ENCODE measurements around the gene ECE1. TPM values are rescaled to one million over a fixed set of nuclear protein-coding genes. Genes with fewer than 3 reads are reported as not detected.

ECE1 gene
- total and polyA plus RNA-seq, 10 donors, result 17.2 to 142 (median 105) TPM

DNA sequence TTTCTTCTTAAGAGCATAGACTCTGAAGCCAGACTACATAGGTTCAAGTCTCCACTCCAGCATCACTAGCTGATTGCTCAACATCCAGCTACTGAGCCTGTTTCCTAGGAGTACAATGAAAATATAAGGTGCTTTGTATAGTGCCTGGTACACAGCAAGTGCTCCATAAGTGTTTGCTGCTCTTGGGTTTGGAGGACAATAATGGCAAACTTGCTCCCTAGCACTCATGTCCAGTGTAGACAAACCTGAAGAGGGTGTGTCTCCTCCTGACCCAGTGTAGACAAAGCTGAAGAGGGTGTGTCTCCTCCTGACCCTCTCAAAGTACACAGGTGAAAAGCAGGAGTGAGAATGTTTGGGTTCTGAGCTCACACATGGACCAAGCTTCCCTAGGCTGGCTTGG, 10.5 kb upstream of the ECE1 start:
- peaks cover 12 to 82% (median 59%) of the 10 kb centered on the region in 6 donors for H3K4me1 ChIP-seq
- TF ChIP-seq POLR2AphosphoS5 (IDR thresholded peaks at IDR 0.05) (no peak), POLR2A (IDR thresholded peaks at IDR 0.05) (no peak)
- TF ChIP-seq, protein P1, sequence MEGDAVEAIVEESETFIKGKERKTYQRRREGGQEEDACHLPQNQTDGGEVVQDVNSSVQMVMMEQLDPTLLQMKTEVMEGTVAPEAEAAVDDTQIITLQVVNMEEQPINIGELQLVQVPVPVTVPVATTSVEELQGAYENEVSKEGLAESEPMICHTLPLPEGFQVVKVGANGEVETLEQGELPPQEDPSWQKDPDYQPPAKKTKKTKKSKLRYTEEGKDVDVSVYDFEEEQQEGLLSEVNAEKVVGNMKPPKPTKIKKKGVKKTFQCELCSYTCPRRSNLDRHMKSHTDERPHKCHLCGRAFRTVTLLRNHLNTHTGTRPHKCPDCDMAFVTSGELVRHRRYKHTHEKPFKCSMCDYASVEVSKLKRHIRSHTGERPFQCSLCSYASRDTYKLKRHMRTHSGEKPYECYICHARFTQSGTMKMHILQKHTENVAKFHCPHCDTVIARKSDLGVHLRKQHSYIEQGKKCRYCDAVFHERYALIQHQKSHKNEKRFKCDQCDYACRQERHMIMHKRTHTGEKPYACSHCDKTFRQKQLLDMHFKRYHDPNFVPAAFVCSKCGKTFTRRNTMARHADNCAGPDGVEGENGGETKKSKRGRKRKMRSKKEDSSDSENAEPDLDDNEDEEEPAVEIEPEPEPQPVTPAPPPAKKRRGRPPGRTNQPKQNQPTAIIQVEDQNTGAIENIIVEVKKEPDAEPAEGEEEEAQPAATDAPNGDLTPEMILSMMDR (IDR thresholded peaks at IDR 0.05 in 8 of 11, conservative IDR thresholded peaks at IDR 0.05 in 3 of 11), result no peak
- peaks cover 0 to 5% (median 0%) of the 10 kb centered on the region in 6 donors for H3K36me3 ChIP-seq
- H3K27me3 ChIP-seq (replicated peaks in 1 of 7), result no peaks in the 10 kb centered on the region
- H3K27ac ChIP-seq, result peak overlapping the region in 1 of 8 donors; percentile 24
- H3K9me3 ChIP-seq, result no peaks in the 10 kb centered on the region
- DNase-seq, result no peak
- H3K4me3 ChIP-seq, result no peak overlapping the region
- intact Hi-C loops (cut with DNase I; ENCODE audit: low total_unique reads), result no loop called here

DNA sequence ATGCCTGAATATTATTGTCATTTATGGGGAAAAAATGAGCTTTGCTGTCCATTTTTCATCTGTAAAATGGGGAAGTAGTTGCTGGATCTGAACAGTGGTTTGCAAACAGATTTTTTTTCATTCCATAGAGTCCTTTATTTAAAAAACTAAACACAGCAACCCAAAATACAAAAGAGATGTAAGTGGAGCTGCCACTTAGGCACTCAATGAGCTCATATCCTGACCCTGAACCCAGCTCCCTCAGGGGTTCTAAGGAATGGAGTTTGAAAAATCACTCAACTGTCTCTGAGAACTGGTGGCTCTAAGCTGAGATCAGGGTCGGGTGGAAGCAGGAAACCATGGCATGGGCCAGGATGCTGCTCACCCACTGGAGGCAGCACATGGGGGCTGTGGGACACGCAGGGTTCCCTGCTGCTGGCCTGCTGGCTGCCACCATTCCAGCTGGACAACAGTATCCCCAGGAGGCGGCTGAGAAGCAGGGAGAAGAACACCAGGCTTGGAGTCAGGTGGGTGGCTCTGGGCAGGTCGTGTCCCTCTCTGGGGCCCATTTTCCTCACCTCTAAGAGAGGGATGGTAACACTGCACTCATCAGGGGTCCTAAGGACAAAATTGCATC, 9.6 kb upstream of the ECE1 start:
- Histone ChIP-seq H3K4me1 (peaks cover 20 to 90% (median 68%) of the 10 kb centered on the region in 6 donors), H3K9me3 (no peaks in the 10 kb centered on the region), H3K36me3 (peaks cover 0 to 5% (median 0%) of the 10 kb centered on the region in 6 donors), H3K27me3 (replicated peaks in 1 of 7) (no peaks in the 10 kb centered on the region), H3K27ac (peak overlapping the region in 4 of 8 donors; percentile 8 to 96 (median 42)), H3K4me3 (no peak overlapping the region)
- 54 to 68% (median 59%) methylated on average over 4 of the region's 4 CpGs for WGBS, 5 donors
- DNase-seq, result no peak
- intact Hi-C loops (cut with DNase I; ENCODE audit: low total_unique reads), result no loop called here
- no peak for TF ChIP-seq POLR2A (IDR thresholded peaks at IDR 0.05)
- no peak for TF ChIP-seq POLR2AphosphoS5 (IDR thresholded peaks at IDR 0.05)
- TF ChIP-seq, protein P1 (IDR thresholded peaks at IDR 0.05 in 8 of 11, conservative IDR thresholded peaks at IDR 0.05 in 3 of 11), result no peak

DNA sequence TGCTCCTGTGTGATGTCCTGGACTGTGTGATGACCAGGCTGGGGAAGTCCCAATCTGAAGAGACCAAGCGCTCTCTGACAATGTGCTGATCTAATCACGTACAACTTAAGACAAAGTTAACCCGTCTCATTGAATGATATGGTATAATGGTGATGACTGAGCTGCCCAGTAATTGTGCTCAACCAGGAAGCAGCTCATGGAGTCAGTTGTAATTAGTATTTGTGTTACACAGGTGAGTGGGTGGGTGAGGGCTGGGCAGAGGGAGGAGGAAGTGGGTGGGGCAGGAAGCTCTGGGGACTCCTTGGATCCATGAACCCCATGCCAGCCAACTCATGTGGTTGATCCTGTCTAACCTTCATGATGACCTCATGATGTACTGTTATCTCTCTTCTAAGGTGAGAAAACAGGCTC, 8.7 kb upstream of the ECE1 start:
- Histone ChIP-seq H3K4me3 (no peak overlapping the region), H3K36me3 (peaks cover 0 to 5% (median 0%) of the 10 kb centered on the region in 6 donors), H3K4me1 (peaks cover 20 to 92% (median 77%) of the 10 kb centered on the region in 6 donors), H3K9me3 (no peaks in the 10 kb centered on the region), H3K27ac (peak overlapping the region in 4 of 8 donors; percentile 8 to 96 (median 26)), H3K27me3 (replicated peaks in 1 of 7) (no peaks in the 10 kb centered on the region)
- TF ChIP-seq POLR2AphosphoS5 (IDR thresholded peaks at IDR 0.05) (no peak), POLR2A (IDR thresholded peaks at IDR 0.05) (no peak)
- no peak for DNase-seq
- 66 to 94% (median 75%) methylated on average over 3 of the region's 3 CpGs for WGBS, 5 donors
- intact Hi-C loops (cut with DNase I; ENCODE audit: low total_unique reads), result no loop called here

DNA sequence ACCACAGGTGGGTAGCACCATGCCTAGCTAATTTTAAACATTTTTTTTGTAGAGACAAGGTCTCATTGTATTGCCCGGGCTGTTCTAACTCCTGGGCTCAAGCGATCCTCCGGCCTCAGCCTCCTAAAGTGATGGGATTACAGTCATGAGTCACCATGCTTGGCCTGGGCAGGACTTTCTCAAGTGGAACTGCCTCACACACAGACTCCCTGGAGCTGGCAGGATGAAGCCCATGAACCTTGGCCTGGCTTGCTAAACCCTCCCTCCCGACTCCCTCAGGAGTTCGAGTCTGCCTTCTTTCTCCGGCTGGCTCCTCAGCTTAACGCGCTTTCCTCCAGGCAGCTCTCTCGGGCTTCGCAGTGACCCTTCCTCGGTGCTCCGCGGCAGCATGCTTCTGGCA, 7.7 kb upstream of the ECE1 start:
- no peak for DNase-seq
- intact Hi-C loops (cut with DNase I; ENCODE audit: low total_unique reads), result no loop called here
- Histone ChIP-seq H3K27ac (peak overlapping the region in 2 of 8 donors; percentile 40 to 96), H3K4me3 (no peak overlapping the region), H3K36me3 (peaks cover 0 to 5% (median 0%) of the 10 kb centered on the region in 6 donors), H3K4me1 (peaks cover 23 to 92% (median 78%) of the 10 kb centered on the region in 6 donors), H3K27me3 (replicated peaks in 1 of 7) (no peaks in the 10 kb centered on the region), H3K9me3 (no peaks in the 10 kb centered on the region)
- 91 to 96% (median 95%) methylated on average over 13 of the region's 13 CpGs for WGBS, 5 donors
- no peak for TF ChIP-seq POLR2A (IDR thresholded peaks at IDR 0.05)
- peak in 1 of 3 donors; percentile 26 for TF ChIP-seq POLR2AphosphoS5 (IDR thresholded peaks at IDR 0.05)

- Histone ChIP-seq H3K36me3 (peaks cover 0 to 5% (median 0%) of the 10 kb centered on the region in 6 donors), H3K27me3 (replicated peaks in 1 of 7) (no peaks in the 10 kb centered on the region), H3K4me3 (no peak overlapping the region), H3K9me3 (no peaks in the 10 kb centered on the region), H3K27ac (peak overlapping the region; percentile 79 to 96 (median 94)), H3K4me1 (peaks cover 33 to 94% (median 81%) of the 10 kb centered on the region in 6 donors)
- intact Hi-C loops (cut with DNase I; ENCODE audit: low total_unique reads), result no loop called here
- 72 to 89% (median 83%) methylated on average over 2 to 7 of the region's 7 CpGs for WGBS, 5 donors
- no peak for DNase-seq
- TF ChIP-seq, protein P1 (IDR thresholded peaks at IDR 0.05 in 8 of 11, conservative IDR thresholded peaks at IDR 0.05 in 3 of 11), result no peak
- TF ChIP-seq POLR2AphosphoS5 (IDR thresholded peaks at IDR 0.05) (no peak), POLR2A (IDR thresholded peaks at IDR 0.05) (no peak)
These were observed 6.5 kb upstream of the ECE1 start for GRCh38 chr1:21296509-21297354.

Data from spleen (tissue), 11 donors.